GM10847 (cell line): ENCODE measurements around the gene LMBR1L.

ENCODE experiments used
- POLR2A ChIP-seq: IDR thresholded peaks from 2 replicates; pipeline ENCODE4 v1.6.1; 2011; ENCODE audit not compliant: insufficient read length; ENCODE audit errors: extremely low read depth

LMBR1L gene

DNA sequence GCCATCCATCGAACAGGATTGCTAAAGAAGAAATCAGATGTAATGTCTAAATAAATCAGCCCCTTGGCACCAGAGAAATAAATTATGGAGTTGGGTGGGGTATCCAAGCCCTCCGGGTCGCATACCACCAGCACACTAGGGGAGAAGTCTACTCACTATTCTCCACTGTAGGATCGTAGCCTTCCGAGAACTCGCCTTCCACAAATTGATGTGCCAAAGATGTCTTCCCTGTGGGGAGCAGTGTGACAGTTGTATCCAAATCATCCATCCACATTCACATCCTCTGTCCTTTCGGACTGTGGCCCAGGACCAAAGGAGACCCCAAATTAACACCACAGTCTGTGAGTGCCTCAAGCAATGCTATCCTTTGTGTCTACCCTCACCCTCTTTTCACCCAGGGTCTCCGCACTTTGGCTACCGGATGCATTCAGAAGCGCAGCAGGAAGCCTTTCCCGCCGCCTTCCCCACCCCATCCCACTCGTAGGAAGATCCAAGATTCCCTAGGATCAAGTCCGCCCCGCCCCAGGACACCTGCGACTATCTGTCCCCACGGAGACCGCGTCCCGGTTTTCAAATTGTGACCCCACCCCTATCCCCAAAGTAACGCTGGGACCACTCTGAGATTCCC lies 41.7 kb downstream of the LMBR1L start:
- no peak for TF ChIP-seq POLR2A

DNA sequence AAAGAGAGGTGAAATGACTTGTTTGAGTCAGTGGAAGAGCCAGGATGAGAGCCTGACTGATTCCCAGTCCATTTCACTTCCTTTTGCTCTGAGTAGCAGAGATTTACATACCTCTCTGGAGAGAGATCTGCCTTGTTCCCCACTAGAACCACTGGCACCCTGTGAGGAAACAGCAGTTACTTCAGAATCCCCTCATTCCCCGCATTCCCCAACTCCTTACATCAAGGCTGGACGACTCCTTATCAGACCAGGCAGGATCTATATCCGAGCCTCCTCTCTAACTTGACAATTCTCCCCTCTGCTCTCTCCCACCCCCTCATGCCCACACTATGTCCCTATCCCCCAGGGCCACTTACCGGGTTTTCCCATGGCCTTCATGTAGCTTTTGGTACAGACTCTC lies 44.5 kb downstream of the LMBR1L start:
- TF ChIP-seq POLR2A = no peak

GRCh38 chr12:49064767-49065152 lies 45.9 kb downstream of the LMBR1L start:
- TF ChIP-seq POLR2A = no peak

DNA sequence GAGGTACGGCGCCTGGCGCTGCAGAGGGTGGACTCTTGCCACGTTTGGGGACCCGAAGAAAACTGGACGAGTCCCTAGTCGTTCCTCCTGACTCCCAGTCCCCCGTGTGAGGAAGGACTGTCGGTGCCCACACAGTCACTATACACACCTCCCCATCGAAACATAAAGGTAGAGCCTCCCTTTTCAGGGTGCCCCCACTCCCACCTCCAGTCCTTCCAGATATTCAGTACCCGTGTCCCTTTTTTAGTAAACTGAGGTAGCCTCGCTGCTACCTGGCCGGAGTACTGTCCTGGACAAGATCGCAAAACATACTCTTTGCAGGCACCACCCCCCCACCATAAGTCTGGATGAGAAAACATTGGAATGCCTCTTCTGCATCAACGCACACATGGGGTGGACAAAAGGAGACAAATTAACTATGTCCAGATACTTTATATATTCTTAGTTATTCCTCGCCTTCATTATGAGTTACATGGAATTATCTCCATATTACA lies 49.4 kb downstream of the LMBR1L start:
- TF ChIP-seq POLR2A = no peak

GRCh38 chr12:49060237-49061156 lies 50.1 kb downstream of the LMBR1L start, which contains the start of gene KMT2D:
KMT2D (minus strand) TSS chr12:49060794; CDS start chr12:49055324, 5,470 bp downstream.
- TF ChIP-seq POLR2A = peak; percentile 52

- TF ChIP-seq POLR2A = peak; percentile 11
Measured at GRCh38 chr12:49059299-49060171, 51.1 kb downstream of the LMBR1L start.

DNA sequence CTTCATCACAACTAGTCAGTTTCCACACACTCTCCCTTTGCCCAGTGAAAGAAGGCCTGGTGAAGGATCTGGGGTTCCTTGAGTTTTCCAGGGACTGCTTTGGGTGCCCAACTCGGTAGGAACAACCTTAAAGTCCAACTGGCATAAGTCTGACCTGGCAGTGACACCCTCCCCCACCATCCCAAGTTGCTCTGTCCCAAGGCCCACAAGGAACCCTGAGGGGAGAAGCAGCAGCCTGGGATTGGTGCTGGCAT lies 51.7 kb downstream of the LMBR1L start:
- TF ChIP-seq POLR2A = no peak

DNA sequence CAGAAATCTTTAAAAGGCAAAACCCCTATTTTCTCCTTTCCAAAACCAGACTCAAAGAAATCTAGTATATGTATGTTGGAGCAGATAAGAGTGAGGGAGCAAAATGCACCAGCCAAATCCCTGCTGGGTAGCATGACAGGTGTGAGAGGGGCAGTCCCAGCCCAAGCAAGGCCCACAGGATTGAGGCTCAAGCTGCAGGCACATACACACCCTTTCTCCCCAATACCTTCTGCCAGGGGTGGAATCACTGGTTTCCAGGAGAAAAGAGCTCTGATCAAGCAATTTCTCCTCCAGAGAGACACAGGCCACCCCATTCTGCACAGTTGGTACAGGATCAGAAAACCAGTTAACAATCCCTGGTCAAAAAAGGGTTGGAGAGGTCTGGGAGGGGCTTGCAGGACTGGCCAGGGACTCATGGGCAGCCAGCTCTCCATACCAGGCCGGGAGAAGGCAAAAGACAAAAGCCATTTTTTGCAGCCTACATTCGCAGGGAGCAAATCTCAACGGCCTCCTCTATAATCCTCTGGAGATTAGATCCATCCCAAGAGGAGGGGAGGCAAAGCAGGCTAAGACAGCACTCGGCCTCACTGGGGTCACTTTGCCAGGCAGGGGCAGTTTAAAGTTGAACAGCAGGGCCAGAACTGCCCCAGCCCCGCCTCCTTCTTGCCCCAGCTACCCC lies 52.1 kb downstream of the LMBR1L start:
- no peak for TF ChIP-seq POLR2A

DNA sequence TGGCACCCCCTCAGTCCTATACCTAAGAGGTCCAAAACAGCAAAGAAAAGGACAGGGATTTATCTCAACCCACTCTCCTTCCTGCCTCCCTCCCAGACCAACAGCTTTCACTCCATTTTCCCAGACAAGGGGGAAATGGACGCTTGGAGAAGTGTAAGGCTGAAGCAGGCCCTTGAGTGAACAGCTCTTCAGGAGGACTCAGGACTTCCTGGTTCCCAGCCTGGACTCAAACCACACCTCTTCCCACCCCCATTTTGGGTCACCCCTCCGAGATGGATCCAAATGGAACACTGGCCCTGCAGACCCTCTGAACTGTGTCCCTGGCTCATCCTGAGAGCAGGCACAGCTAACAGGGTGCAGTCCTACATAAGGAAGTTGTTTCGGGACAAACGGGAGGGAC lies 52.8 kb downstream of the LMBR1L start:
- TF ChIP-seq POLR2A = no peak

DNA sequence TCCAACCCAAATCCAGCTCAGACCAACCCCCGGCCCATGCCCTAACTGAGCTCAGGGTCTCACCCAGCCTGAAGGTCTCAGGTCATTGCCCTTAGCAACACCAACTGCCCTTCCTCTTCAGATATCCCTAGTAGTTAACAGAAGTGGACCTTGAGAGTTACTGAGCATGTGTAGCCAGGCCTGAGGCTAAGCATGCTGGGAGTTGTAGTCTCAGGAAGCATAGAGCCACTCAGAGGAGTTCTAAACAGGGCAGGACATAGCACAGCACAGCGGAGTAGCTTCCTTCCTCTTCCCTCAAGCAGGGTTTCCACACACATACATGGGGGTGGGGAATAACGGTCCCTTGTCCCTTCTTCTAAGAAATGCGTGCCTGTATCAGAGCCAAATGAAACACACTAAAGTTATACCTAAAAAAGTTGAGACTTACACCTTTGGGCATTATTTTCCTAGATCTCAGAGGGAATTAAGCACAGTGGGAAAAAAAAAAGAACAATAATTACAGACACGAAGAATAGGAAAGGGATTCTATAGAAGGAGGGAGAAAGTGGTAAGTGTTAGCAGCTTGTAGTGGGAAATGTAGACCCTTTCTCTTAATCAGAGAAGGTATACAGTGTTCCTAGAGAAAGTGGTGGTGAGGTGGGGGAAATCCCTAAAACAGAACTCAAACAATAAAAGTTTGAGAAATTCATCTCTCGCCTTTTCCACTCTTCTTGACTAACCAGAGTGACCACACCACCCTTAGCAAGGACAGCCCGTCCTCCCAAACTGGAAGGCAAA lies 54.5 kb downstream of the LMBR1L start:
- TF ChIP-seq POLR2A = no peak

DNA sequence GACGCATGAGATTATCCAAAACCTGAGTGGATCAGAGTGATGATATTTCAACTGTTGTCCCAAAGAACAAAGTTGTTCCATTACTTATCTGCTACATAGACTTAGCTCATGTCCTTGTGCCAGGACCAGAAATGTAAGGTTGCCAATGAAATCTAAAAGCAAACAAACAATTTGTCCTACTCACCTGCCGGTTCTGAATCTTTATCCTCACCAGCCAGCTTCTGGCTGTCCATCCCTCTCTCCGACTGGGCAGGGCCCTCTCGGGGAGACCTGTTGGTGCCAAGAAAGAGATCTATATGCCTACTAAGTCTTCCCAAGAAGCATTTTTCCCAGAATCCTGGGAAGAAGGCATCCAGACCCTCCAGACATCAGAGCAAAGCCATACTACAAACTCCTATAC lies 55.6 kb downstream of the LMBR1L start:
- no peak for TF ChIP-seq POLR2A

DNA sequence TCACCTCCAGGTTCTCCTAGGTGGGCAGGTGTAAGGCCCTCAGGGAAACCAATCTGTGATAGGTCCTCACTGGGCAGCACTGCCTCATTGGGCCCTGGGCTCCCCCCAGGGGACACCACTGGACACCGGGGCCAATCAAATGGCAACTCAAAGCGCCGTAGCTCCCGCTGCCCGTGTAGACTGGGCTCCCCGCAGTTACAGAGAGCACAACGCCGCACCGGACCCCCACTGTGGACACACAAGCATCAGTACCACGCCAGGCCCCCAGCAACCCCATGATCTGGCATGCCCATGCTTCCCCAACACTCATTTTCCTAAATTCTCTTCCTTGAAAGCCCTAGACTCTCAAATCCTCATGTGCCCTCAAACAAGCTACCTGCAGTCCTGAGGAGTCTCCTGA lies 56.1 kb downstream of the LMBR1L start:
- no peak for TF ChIP-seq POLR2A

- TF ChIP-seq POLR2A = no peak
Measured at GRCh38 chr12:49054096-49054495, 56.6 kb downstream of the LMBR1L start.
